ENCODE data around the gene STUB1.
"Not testable (repeated sequence)": the region's sequence is repeated elsewhere in the genome, so short reads cannot be mapped to it uniquely, and the experiment has no call there.

STUB1 gene

GRCh38 chr16:684961-685696, 4.9 kb downstream of the STUB1 start:
- H3K4me3 Mint-ChIP-seq, result no peak overlapping the region
- peaks cover 9% of the 10 kb centered on the region for H3K4me1 Mint-ChIP-seq (ENCODE audit: low read depth)
- H3K36me3 Mint-ChIP-seq (ENCODE audit: low read depth), result peaks cover 17% of the 10 kb centered on the region
- peak overlapping the region; percentile 63 for H3K27ac Mint-ChIP-seq
- H3K27me3 Mint-ChIP-seq (ENCODE audit: low read depth), result no peaks in the 10 kb centered on the region
- no peaks in the 10 kb centered on the region for H3K9me3 Mint-ChIP-seq
- DNase-seq (ENCODE audit: low spot score), result no peak

- no peaks in the 10 kb centered on the region for H3K9me3 Mint-ChIP-seq
- H3K36me3 Mint-ChIP-seq (ENCODE audit: low read depth), result peaks cover 16% of the 10 kb centered on the region
- no peak overlapping the region for H3K27ac Mint-ChIP-seq
- peaks cover 9% of the 10 kb centered on the region for H3K4me1 Mint-ChIP-seq (ENCODE audit: low read depth)
- H3K4me3 Mint-ChIP-seq, result peak overlapping the region; percentile 38
- no peak for DNase-seq (ENCODE audit: low spot score)
- H3K27me3 Mint-ChIP-seq (ENCODE audit: low read depth), result no peaks in the 10 kb centered on the region
These were observed 5.8 kb downstream of the STUB1 start for GRCh38 chr16:685967-686366.

GRCh38 chr16:686459-687260, 6.5 kb downstream of the STUB1 start:
- Mint-ChIP-seq H3K4me1 (ENCODE audit: low read depth) (peaks cover 8% of the 10 kb centered on the region), H3K4me3 (no peak overlapping the region), H3K27me3 (ENCODE audit: low read depth) (no peaks in the 10 kb centered on the region), H3K9me3 (no peaks in the 10 kb centered on the region), H3K27ac (no peak overlapping the region), H3K36me3 (ENCODE audit: low read depth) (peaks cover 11% of the 10 kb centered on the region)
- no peak for DNase-seq (ENCODE audit: low spot score)

GRCh38 chr16:687499-687898, 7.3 kb downstream of the STUB1 start:
- Mint-ChIP-seq H3K4me1 (ENCODE audit: low read depth) (peaks cover 4% of the 10 kb centered on the region), H3K4me3 (no peak overlapping the region)

GRCh38 chr16:689175-689897, 9.1 kb downstream of the STUB1 start:
- no peak for DNase-seq (ENCODE audit: low spot score)
- peak overlapping the region; percentile 85 for H3K4me3 Mint-ChIP-seq
- H3K27ac Mint-ChIP-seq, result peak overlapping the region; percentile 90
- peaks cover 4% of the 10 kb centered on the region for H3K36me3 Mint-ChIP-seq (ENCODE audit: low read depth)
- no peaks in the 10 kb centered on the region for H3K4me1 Mint-ChIP-seq (ENCODE audit: low read depth)
- peaks cover 8% of the 10 kb centered on the region for H3K27me3 Mint-ChIP-seq (ENCODE audit: low read depth)
- H3K9me3 Mint-ChIP-seq, result no peaks in the 10 kb centered on the region

More at GRCh38 chr16:687499-687898, 7.3 kb downstream of the STUB1 start:
- DNase-seq (ENCODE audit: low spot score), result no peak
- Mint-ChIP-seq H3K27ac (no peak overlapping the region), H3K27me3 (ENCODE audit: low read depth) (peaks cover 1% of the 10 kb centered on the region), H3K36me3 (ENCODE audit: low read depth) (peaks cover 5% of the 10 kb centered on the region), H3K9me3 (no peaks in the 10 kb centered on the region)

- not testable (repeated sequence) for H3K27me3 Mint-ChIP-seq (ENCODE audit: low read depth); H3K9me3 Mint-ChIP-seq; H3K36me3 Mint-ChIP-seq (ENCODE audit: low read depth); H3K4me1 Mint-ChIP-seq (ENCODE audit: low read depth); DNase-seq (ENCODE audit: low spot score)
- Mint-ChIP-seq H3K4me3 (peak overlapping the region; percentile 85), H3K27ac (peak overlapping the region; percentile 55)
These were observed 11.0 kb downstream of the STUB1 start for GRCh38 chr16:691242-691641.

- H3K4me1 Mint-ChIP-seq (ENCODE audit: low read depth), result peaks cover 3% of the 10 kb centered on the region
- DNase-seq (ENCODE audit: low spot score), result no peak
- peak overlapping the region; percentile 62 for H3K4me3 Mint-ChIP-seq
- H3K9me3 Mint-ChIP-seq, result no peaks in the 10 kb centered on the region
- H3K27me3 Mint-ChIP-seq (ENCODE audit: low read depth), result peaks cover 8% of the 10 kb centered on the region
- H3K36me3 Mint-ChIP-seq (ENCODE audit: low read depth), result peaks cover 3% of the 10 kb centered on the region
- no peak overlapping the region for H3K27ac Mint-ChIP-seq
These were observed 12.3 kb downstream of the STUB1 start for GRCh38 chr16:692356-693108.

GRCh38 chr16:693364-693763, 13.2 kb downstream of the STUB1 start:
- peak overlapping the region; percentile 50 for H3K4me3 Mint-ChIP-seq
- no peak for DNase-seq (ENCODE audit: low spot score)
- H3K9me3 Mint-ChIP-seq, result no peaks in the 10 kb centered on the region
- H3K36me3 Mint-ChIP-seq (ENCODE audit: low read depth), result peaks cover 3% of the 10 kb centered on the region
- H3K4me1 Mint-ChIP-seq (ENCODE audit: low read depth), result peaks cover 3% of the 10 kb centered on the region
- no peak overlapping the region for H3K27ac Mint-ChIP-seq
- peaks cover 8% of the 10 kb centered on the region for H3K27me3 Mint-ChIP-seq (ENCODE audit: low read depth)

- Mint-ChIP-seq H3K9me3 (no peaks in the 10 kb centered on the region), H3K4me1 (ENCODE audit: low read depth) (peaks cover 3% of the 10 kb centered on the region), H3K27me3 (ENCODE audit: low read depth) (peaks cover 8% of the 10 kb centered on the region), H3K27ac (no peak overlapping the region), H3K4me3 (no peak overlapping the region), H3K36me3 (ENCODE audit: low read depth) (peaks cover 3% of the 10 kb centered on the region)
- no peak for DNase-seq (ENCODE audit: low spot score)
These were observed 13.6 kb downstream of the STUB1 start for GRCh38 chr16:693766-694165.

- Mint-ChIP-seq H3K36me3 (ENCODE audit: low read depth) (peaks cover 3% of the 10 kb centered on the region), H3K4me3 (peak overlapping the region; percentile 50), H3K27me3 (ENCODE audit: low read depth) (peaks cover 8% of the 10 kb centered on the region), H3K9me3 (no peaks in the 10 kb centered on the region), H3K4me1 (ENCODE audit: low read depth) (peaks cover 3% of the 10 kb centered on the region), H3K27ac (no peak overlapping the region)
- DNase-seq (ENCODE audit: low spot score), result no peak
These were observed 14.1 kb downstream of the STUB1 start for GRCh38 chr16:694187-694862.

- Mint-ChIP-seq H3K4me1 (ENCODE audit: low read depth) (peaks cover 3% of the 10 kb centered on the region), H3K36me3 (ENCODE audit: low read depth) (peaks cover 3% of the 10 kb centered on the region), H3K27me3 (ENCODE audit: low read depth) (peaks cover 8% of the 10 kb centered on the region), H3K9me3 (no peaks in the 10 kb centered on the region), H3K27ac (no peak overlapping the region), H3K4me3 (peak overlapping the region; percentile 18)
- no peak for DNase-seq (ENCODE audit: low spot score)
These were observed 14.7 kb downstream of the STUB1 start for GRCh38 chr16:694863-695354.

- Mint-ChIP-seq H3K4me1 (ENCODE audit: low read depth) (peaks cover 3% of the 10 kb centered on the region), H3K36me3 (ENCODE audit: low read depth) (peaks cover 1% of the 10 kb centered on the region), H3K27ac (peak overlapping the region; percentile 83), H3K27me3 (ENCODE audit: low read depth) (peaks cover 8% of the 10 kb centered on the region), H3K4me3 (peak overlapping the region; percentile 79), H3K9me3 (no peaks in the 10 kb centered on the region)
- DNase-seq (ENCODE audit: low spot score), result peak; percentile 75
These were observed 15.3 kb downstream of the STUB1 start for GRCh38 chr16:695355-696089.
